Subcutaneous adipose tissue (tissue), 4 donors: Measurements from ENCODE around the gene AKIRIN2. TPM values are rescaled to one million over a fixed set of nuclear protein-coding genes. Genes with fewer than 3 reads are reported as not detected.

Experiments
- CTCF ChIP-seq: fragments of 450-650 bp; IDR thresholded peaks from one replicate; pipeline ENCODE4 v1.5.1; 2016; ENCODE audit warnings: low read depth, mild to moderate bottlenecking, control low read depth, antibody characterized with exemption, moderate library complexity
- total RNA-seq, 4 donors: library from RNA; depleted of rRNA; stranded (reverse); fragments of >200 nt; gene quantifications; one replicate each; pipeline ENCODE4 v1.1.0, GENCODE V29; 2016

AKIRIN2 gene
- total RNA-seq, 4 donors from 2014 or later: 19.0 to 39.3 (median 24.0) TPM

GRCh38 chr6:87700397-87701343 is 1.4 kb downstream of the AKIRIN2 start:
- TF ChIP-seq CTCF: no peak

- no peak for TF ChIP-seq CTCF
Observed at GRCh38 chr6:87699576-87699975, 2.5 kb downstream of the AKIRIN2 start.

GRCh38 chr6:87698547-87699006 is 3.5 kb downstream of the AKIRIN2 start:
- no peak for TF ChIP-seq CTCF

- TF ChIP-seq CTCF: no peak
Observed at GRCh38 chr6:87697581-87698546, 4.2 kb downstream of the AKIRIN2 start.

GRCh38 chr6:87692086-87692485 is 9.9 kb downstream of the AKIRIN2 start:
- no peak for TF ChIP-seq CTCF

GRCh38 chr6:87690441-87690840 is 11.6 kb downstream of the AKIRIN2 start:
- no peak for TF ChIP-seq CTCF
